ENCODE data around the gene PREPL.

GRCh38 chr2:44297431-44297830 is 63.9 kb downstream of the PREPL start:
- no peak for TF ChIP-seq TARDBP (IDR thresholded peaks at IDR 0.05)
- TF ChIP-seq ELF4 (IDR thresholded peaks at IDR 0.05), result no peak
- no peak for TF ChIP-seq FOXM1 (IDR thresholded peaks at IDR 0.05; ENCODE audit: borderline replicate concordance)
- TF ChIP-seq L3MBTL2 (conservative IDR thresholded peaks at IDR 0.05), result no peak
- TF ChIP-seq BHLHE40 (IDR thresholded peaks at IDR 0.05; ENCODE audit: borderline replicate concordance), result no peak
- no peak for TF ChIP-seq SP1 (IDR thresholded peaks at IDR 0.05)
- no peak for TF ChIP-seq HDGF (IDR thresholded peaks at IDR 0.05; ENCODE audit: borderline replicate concordance)
- TF ChIP-seq SUZ12 (IDR thresholded peaks at IDR 0.05), result no peak

Data from HEK293T (cell line).